Ascending aorta (tissue), 2 donors: ENCODE data around the gene ZNF48. TPM values are rescaled to one million over a fixed set of nuclear protein-coding genes. Genes with fewer than 3 reads are reported as not detected.

Source experiments
- DNase-seq, 2 donors: peaks; one replicate each; pipeline ENCODE4 v3.0.0-alpha.2; 2019; ENCODE audit warnings: low spot score in 2 of 2
- H3K27ac ChIP-seq, 2 donors: fragments of 200-600 bp; sonication (generic); one replicate each; pipeline ENCODE4 v1.5.1; 2016 to 2017; ENCODE audit warnings: mild to moderate bottlenecking in 1 of 2
- H3K27me3 ChIP-seq: fragments of 200-600 bp; sonication (generic); one replicate; pipeline ENCODE4 v1.5.1; 2017
- H3K36me3 ChIP-seq, 2 donors: fragments of 200-600 bp; sonication (generic); one replicate each; pipeline ENCODE4 v1.5.1; 2016
- H3K4me1 ChIP-seq, 2 donors: fragments of 200-600 bp; sonication (generic); one replicate each; pipeline ENCODE4 v1.5.1; 2016 to 2017; ENCODE audit warnings: mild to moderate bottlenecking in 1 of 2
- H3K4me3 ChIP-seq, 2 donors: fragments of 200-600 bp; sonication (generic); one replicate each; pipeline ENCODE4 v1.5.1; 2016 to 2017; ENCODE audit warnings: mild to moderate bottlenecking in 1 of 2
- H3K9me3 ChIP-seq, 2 donors: fragments of 200-600 bp; sonication (generic); one replicate each; pipeline ENCODE4 v1.5.1; 2016
- intact Hi-C: fragments of 100-400 bp; cut with DNase I; formaldehyde crosslinking; loops from one replicate; pipeline ENCODE4 v1.15.1; 2023
- total RNA-seq: library from RNA; depleted of rRNA; stranded (reverse); fragments of >200 nt; gene quantifications from one replicate; pipeline ENCODE4 v1.1.0, GENCODE V29; 2016
- TF ChIP-seq, protein P1 (sequence below), 3 experiments: fragments of 200-600 bp in 2 of 3; fragments of 450-650 bp in 1 of 3; sonication (generic) in 2 of 3; IDR thresholded peaks; one replicate each; pipeline ENCODE4 v1.5.1; 2016 to 2019; ENCODE audit warnings: antibody characterized with exemption in 3 of 3, mild to moderate bottlenecking in 1 of 3, moderate library complexity in 1 of 3

Gene ZNF48
- total RNA-seq, 1 donor from 2014 or later = 25.1 TPM

DNA sequence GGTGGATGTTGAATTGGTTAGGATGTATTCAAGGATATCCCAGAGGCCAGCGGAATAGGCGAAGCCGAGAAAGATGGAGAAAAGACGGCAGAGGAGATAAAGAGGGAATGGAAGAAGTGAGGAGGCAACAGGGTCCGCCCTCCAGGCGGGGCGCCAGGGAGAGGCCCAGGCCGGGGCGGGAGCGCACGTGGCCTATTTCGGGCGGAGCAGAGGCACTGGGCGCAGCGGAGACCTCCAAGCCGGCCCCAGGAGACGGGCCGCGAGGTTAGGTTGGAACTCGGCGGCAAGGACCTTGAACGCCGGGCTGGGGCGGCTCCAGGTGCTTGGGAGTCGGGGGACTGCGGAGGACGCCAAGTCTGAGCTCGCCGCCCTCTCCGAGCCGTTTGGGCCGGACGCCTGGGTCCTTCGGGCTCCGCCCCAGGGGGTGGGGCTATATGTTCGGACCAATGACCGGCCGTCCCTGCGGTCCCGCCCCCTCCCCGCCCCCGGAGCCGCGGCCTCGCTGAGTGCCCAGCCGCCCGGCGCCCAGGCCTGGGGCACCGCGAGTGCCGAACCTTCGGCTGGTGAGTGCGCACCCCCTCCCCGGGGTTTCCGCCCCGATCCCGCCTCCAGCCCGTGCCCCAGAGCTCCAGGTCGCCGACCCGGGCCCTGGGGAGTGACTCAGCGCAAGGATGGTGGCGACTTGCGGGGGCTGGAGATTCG, 12.0 kb downstream of the ZNF48 start, which contains the start of gene ZNF771:
ZNF771 (plus strand) TSS at position 505 of the 702 bp plus-strand sequence. CDS start 448 bp downstream, outside the sequence.
- DNase-seq = peak; percentile 70 to 95
- Histone ChIP-seq H3K4me3 (peak within 1 kb of the TSS; percentile 67 to 82), H3K27ac (peak within 1 kb of the TSS; percentile 79 to 94), H3K27me3 (no peaks in the 10 kb centered on the region), H3K36me3 (peaks cover under 1 to 9% of the 10 kb centered on the region in 2 donors), H3K4me1 (peaks cover 8 to 16% of the 10 kb centered on the region in 2 donors), H3K9me3 (no peaks in the 10 kb centered on the region)
- TF ChIP-seq, protein P1, sequence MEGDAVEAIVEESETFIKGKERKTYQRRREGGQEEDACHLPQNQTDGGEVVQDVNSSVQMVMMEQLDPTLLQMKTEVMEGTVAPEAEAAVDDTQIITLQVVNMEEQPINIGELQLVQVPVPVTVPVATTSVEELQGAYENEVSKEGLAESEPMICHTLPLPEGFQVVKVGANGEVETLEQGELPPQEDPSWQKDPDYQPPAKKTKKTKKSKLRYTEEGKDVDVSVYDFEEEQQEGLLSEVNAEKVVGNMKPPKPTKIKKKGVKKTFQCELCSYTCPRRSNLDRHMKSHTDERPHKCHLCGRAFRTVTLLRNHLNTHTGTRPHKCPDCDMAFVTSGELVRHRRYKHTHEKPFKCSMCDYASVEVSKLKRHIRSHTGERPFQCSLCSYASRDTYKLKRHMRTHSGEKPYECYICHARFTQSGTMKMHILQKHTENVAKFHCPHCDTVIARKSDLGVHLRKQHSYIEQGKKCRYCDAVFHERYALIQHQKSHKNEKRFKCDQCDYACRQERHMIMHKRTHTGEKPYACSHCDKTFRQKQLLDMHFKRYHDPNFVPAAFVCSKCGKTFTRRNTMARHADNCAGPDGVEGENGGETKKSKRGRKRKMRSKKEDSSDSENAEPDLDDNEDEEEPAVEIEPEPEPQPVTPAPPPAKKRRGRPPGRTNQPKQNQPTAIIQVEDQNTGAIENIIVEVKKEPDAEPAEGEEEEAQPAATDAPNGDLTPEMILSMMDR (IDR thresholded peaks at IDR 0.05) = peak in 1 of 3 experiments; percentile 4
- intact Hi-C loops = loop anchor here (1.0 to 2.0 kb wide), 3 partner anchors 12 to 36 kb away; partner anchors contain the start of genes TBC1D10B and ZNF48

GRCh38 chr16:30407804-30408534, 12.7 kb downstream of the ZNF48 start:
- H3K4me3 ChIP-seq = peak overlapping the region; percentile 67 to 82
- no peak for DNase-seq
- TF ChIP-seq, protein P1 (IDR thresholded peaks at IDR 0.05) = no peak
- intact Hi-C loops = loop anchor here (1.0 to 2.0 kb wide), 3 partner anchors 13 to 37 kb away; partner anchors contain the start of genes TBC1D10B and ZNF48
- H3K4me1 ChIP-seq = peaks cover 8 to 16% of the 10 kb centered on the region in 2 donors
- H3K27me3 ChIP-seq = no peaks in the 10 kb centered on the region
- H3K9me3 ChIP-seq = no peaks in the 10 kb centered on the region
- peak overlapping the region; percentile 79 to 94 for H3K27ac ChIP-seq
- peaks cover 5 to 11% of the 10 kb centered on the region in 2 donors for H3K36me3 ChIP-seq

DNA sequence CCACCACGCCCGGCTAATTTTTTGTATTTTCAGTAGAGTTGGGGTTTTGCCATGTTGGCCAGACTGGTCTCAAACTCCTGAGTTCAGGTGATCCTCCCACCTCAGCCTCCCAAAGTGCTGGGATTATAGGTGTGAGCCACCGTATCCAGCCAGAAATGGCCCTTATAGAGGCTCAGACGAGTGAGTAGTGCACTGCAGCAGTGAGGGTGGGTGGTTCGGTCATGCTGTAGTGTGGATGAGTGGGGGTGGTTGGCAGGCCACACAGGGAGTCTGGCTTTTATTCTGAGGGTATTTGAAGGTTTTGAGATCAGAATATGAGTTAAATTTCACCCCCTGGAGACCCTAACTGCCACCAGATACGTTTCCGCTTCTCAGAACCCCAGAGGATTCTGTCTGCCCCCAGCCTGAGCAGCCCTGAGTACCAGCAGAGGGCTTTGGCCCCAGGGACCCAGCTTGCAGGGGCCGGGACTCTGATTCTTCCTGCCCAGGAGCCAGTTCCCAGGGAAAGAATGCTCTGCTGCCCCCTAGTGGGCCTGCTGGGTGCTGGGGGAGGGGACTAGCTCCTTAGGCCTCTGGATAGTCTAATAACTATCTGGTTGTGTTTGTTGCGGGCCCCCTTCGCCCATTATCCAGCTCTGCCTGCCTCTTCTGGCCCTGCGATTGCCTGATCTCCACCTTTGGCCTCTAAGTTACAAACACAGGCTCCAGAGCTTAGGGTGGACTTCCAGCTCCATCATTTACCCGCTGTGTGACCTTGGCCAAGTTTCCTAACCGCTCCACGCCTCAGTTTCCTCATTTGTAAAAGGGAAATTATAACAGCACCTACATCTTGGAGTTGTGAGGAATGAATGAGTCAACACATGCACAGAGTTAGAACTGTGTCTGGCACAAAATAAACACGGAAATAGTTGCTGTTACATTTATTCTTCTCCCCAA, 14.2 kb downstream of the ZNF48 start:
- TF ChIP-seq, protein P1 (IDR thresholded peaks at IDR 0.05) = peak; percentile 92
- Histone ChIP-seq H3K4me3 (no peak overlapping the region), H3K9me3 (no peaks in the 10 kb centered on the region), H3K27ac (peak overlapping the region; percentile 36 to 79), H3K36me3 (peaks cover 7 to 18% of the 10 kb centered on the region in 2 donors), H3K4me1 (peaks cover 8 to 16% of the 10 kb centered on the region in 2 donors), H3K27me3 (no peaks in the 10 kb centered on the region)
- DNase-seq = peak; percentile 48 to 96
- intact Hi-C loops = no loop called here

- peaks cover 15 to 18% of the 10 kb centered on the region in 2 donors for H3K4me1 ChIP-seq
- no peak for DNase-seq
- TF ChIP-seq, protein P1 (IDR thresholded peaks at IDR 0.05) = no peak
- H3K27me3 ChIP-seq = no peaks in the 10 kb centered on the region
- no peaks in the 10 kb centered on the region for H3K9me3 ChIP-seq
- no peak overlapping the region for H3K27ac ChIP-seq
- H3K4me3 ChIP-seq = no peak overlapping the region
- H3K36me3 ChIP-seq = peaks cover 7 to 18% of the 10 kb centered on the region in 2 donors
- intact Hi-C loops = no loop called here
These were observed 18.0 kb downstream of the ZNF48 start for GRCh38 chr16:30413112-30413806.
